H1 (cell line): ENCODE measurements around the gene CCDC141. TPM values are rescaled to one million over a fixed set of nuclear protein-coding genes. Genes with fewer than 3 reads are reported as not detected.

Source experiments
- CBX5 ChIP-seq: fragments of 300-800, 300-1000 bp; sonication (generic); IDR thresholded peaks from 2 replicates; pipeline ENCODE4 v1.7.1; 2016; ENCODE audit warnings: antibody characterized with exemption, low read length, low read depth
- CHD2 ChIP-seq: IDR thresholded peaks from 2 replicates; pipeline ENCODE4 v1.6.1; 2012; ENCODE audit warnings: low read length, improper control_type of control experiment
- TCF12 ChIP-seq: IDR thresholded peaks from 2 replicates; pipeline ENCODE4 v1.6.1; 2011; ENCODE audit warnings: low read depth, mild to moderate bottlenecking, low read length
- polyA plus RNA-seq, 7 experiments: library from polyadenylated mRNA; depleted of rRNA in 3 of 7; stranded (reverse) in 5 of 7; unstranded in 2 of 7; fragments of >200 nt in 5 of 7; fragments of 200-250 nt in 2 of 7; gene quantifications; 1 replicate in 5 of 7; 2 replicates in 1 of 7; 4 replicates in 1 of 7; pipeline versions ENCODE4 v1.2.1 to v1.2.3, GENCODE V29; 2011 to 2013; ENCODE audit warnings: missing spikeins in 2 of 7, mixed read lengths in 2 of 7
- total RNA-seq: library from RNA; stranded (reverse); fragmentation: NEBNext Ultra II Directional; extraction: Animal tissue kit (Norgen Biotek cat#: 25700); gene quantifications from 2 replicates; pipeline ENCODE4 v1.2.1, GENCODE V29; 2021

The CCDC141 gene
- total and polyA plus RNA-seq, 2 of the 8 experiments (the other 6 are each of a cell fraction or from before 2014, with no cell fraction given) = 0.56 to 21.6 TPM

GRCh38 chr2:178846458-178846802 is 203.5 kb downstream of the CCDC141 start (continued):
- TF ChIP-seq CBX5 (no peak), TCF12 (no peak), CHD2 (no peak)
